SK-N-SH (cell line): ENCODE results near the gene PAPOLB. TPM values are rescaled to one million over a fixed set of nuclear protein-coding genes. Genes with fewer than 3 reads are reported as not detected.

Experiments
- CTCF ChIA-PET: fragments of 300-600, 350-600 bp; formaldehyde crosslinking; extraction: SDS; loops from one replicate; lab custom pipeline; 2021; lab: Yijun Ruan, JAX
- POLR2A ChIA-PET: fragments of 350-600 bp; sonication (Branson Sonifier 250); formaldehyde crosslinking; extraction: SDS; loops from one replicate; lab custom pipeline; 2020; ENCODE audit warnings: antibody characterized with exemption, inconsistent platforms; lab: Yijun Ruan, JAX
- DNase-seq: peaks from one replicate; pipeline ENCODE4 v3.0.0; 2012
- H2AFZ ChIP-seq: fragments of 200-600 bp; sonication (generic); 2 replicates; pipeline ENCODE4 v1.8.1; 2016; ENCODE audit warnings: antibody characterized with exemption, mild to moderate bottlenecking, low read depth
- H3F3A ChIP-seq: fragments of 200-600 bp; sonication (generic); replicated peaks from 2 replicates; pipeline ENCODE3; 2016; ENCODE audit warnings: antibody characterized with exemption, mild to moderate bottlenecking; ENCODE audit not compliant: insufficient read depth
- H3K27ac ChIP-seq, 2 experiments: fragments of 200-500 bp in 1 of 2; fragments of 200-600 bp in 1 of 2; sonication (Bioruptor generic) in 1 of 2; sonication (generic), shearing (Covaris generic) in 1 of 2; 2 replicates each; pipeline versions ENCODE4 v1.5.1 to v1.6.1; 2014 to 2016; ENCODE audit warnings: low read depth in 2 of 2, inconsistent platforms in 1 of 2, low read length in 1 of 2, mild to moderate bottlenecking in 1 of 2, mixed read lengths in 1 of 2
- H3K27me3 ChIP-seq: fragments of 200-600 bp; sonication (generic), shearing (Covaris generic); 2 replicates; pipeline ENCODE4 v1.6.1; 2016; ENCODE audit warnings: mixed run types; ENCODE audit not compliant: insufficient read depth
- H3K36me3 ChIP-seq, 2 experiments: fragments of 200-500 bp in 1 of 2; fragments of 200-600 bp in 1 of 2; sonication (Bioruptor generic) in 1 of 2; sonication (generic) in 1 of 2; replicated peaks in 1 of 2; 2 replicates each; pipeline versions ENCODE3 to v1.5.1; 2014 to 2016; ENCODE audit warnings: low read length in 1 of 2, mild to moderate bottlenecking in 1 of 2; ENCODE audit not compliant: insufficient read depth in 2 of 2, control insufficient read depth in 1 of 2
- H3K4me1 ChIP-seq, 2 experiments: fragments of 200-500 bp in 1 of 2; fragments of 200-600 bp in 1 of 2; sonication (Bioruptor generic) in 1 of 2; sonication (generic), shearing (Covaris generic) in 1 of 2; 2 replicates each; pipeline versions ENCODE4 v1.5.1 to v1.6.1; 2014 to 2016; ENCODE audit warnings: low read depth in 1 of 2, low read length in 1 of 2, mixed run types in 1 of 2; ENCODE audit not compliant: insufficient read depth in 2 of 2, control insufficient read depth in 1 of 2
- H3K4me2 ChIP-seq: fragments of 200-600 bp; sonication (generic), shearing (Covaris generic); 2 replicates; pipeline ENCODE4 v1.6.1; 2017; ENCODE audit warnings: mixed run types
- H3K4me3 ChIP-seq, 2 experiments: fragments of 200-500 bp in 1 of 2; fragments of 200-600 bp in 1 of 2; sonication (Bioruptor generic) in 1 of 2; sonication (generic), shearing (Covaris generic) in 1 of 2; 2 replicates each; pipeline versions ENCODE4 v1.5.1 to v1.8.1; 2014 to 2016; ENCODE audit warnings: low read depth in 2 of 2, inconsistent platforms in 1 of 2, low read length in 1 of 2, mild to moderate bottlenecking in 1 of 2, mixed read lengths in 1 of 2, moderate library complexity in 1 of 2
- H3K79me2 ChIP-seq: fragments of 200-600 bp; sonication (generic); 2 replicates; pipeline ENCODE4 v1.8.1; 2017; ENCODE audit warnings: mild to moderate bottlenecking; ENCODE audit not compliant: insufficient read depth
- H3K9ac ChIP-seq: fragments of 200-600 bp; sonication (generic); 2 replicates; pipeline ENCODE4 v1.6.1; 2017; ENCODE audit warnings: mixed run types
- H3K9me2 ChIP-seq: fragments of 200-600 bp; sonication (generic); 2 replicates; pipeline ENCODE4 v1.6.1; 2017; ENCODE audit warnings: mixed run types
- H3K9me3 ChIP-seq: fragments of 200-600 bp; sonication (generic); 2 replicates; pipeline ENCODE4 v1.6.1; 2017; ENCODE audit warnings: mixed run types, mild to moderate bottlenecking, moderate library complexity
- H4K20me1 ChIP-seq: fragments of 200-600 bp; sonication (generic); 2 replicates; pipeline ENCODE4 v1.6.1; 2017; ENCODE audit warnings: mild to moderate bottlenecking, mixed run types; ENCODE audit not compliant: insufficient read depth
- EP300 ChIP-seq, 2 experiments: IDR thresholded peaks; 2 replicates each; pipeline versions ENCODE4 v1.4.0 to v1.6.1; 2012; ENCODE audit warnings: borderline replicate concordance in 1 of 2, low read depth in 1 of 2, low read length in 1 of 2
- FOXJ3 ChIP-seq: sonication (generic); formaldehyde crosslinking; IDR thresholded peaks from 2 replicates; pipeline ENCODE4 v1.5.1; 2020; ENCODE audit warnings: mild to moderate bottlenecking, missing genetic modification reagents
- FOXM1 ChIP-seq: IDR thresholded peaks from 2 replicates; pipeline ENCODE4 v1.4.0; 2012; ENCODE audit warnings: low read depth, mild to moderate bottlenecking
- NFIC ChIP-seq: IDR thresholded peaks from 2 replicates; pipeline ENCODE4 v1.4.0; 2012; ENCODE audit warnings: borderline replicate concordance
- RXRA ChIP-seq: IDR thresholded peaks from 2 replicates; pipeline ENCODE4 v1.4.0; 2012; ENCODE audit warnings: low read depth, mild to moderate bottlenecking, borderline replicate concordance
- SIN3A ChIP-seq: IDR thresholded peaks from 2 replicates; pipeline ENCODE4 v1.6.1; 2012; ENCODE audit warnings: low read depth, mild to moderate bottlenecking, low read length, moderate library complexity, borderline replicate concordance
- WGBS: methylation state at CpG from one replicate; pipeline ENCODE4 v1.1.6; 2017; ENCODE audit warnings: low lambda C conversion rate; 5-methylcytosine and 5-hydroxymethylcytosine counted together
- polyA plus RNA-seq, 3 experiments: library from polyadenylated mRNA; depleted of rRNA; stranded (reverse); fragments of >200 nt; gene quantifications; 2 replicates each; pipeline ENCODE4 v1.2.3, GENCODE V29; 2012
- small RNA-seq, 7 experiments: library from RNA; depleted of rRNA; stranded (forward); fragments of <200 nt; gene quantifications; one replicate each; pipeline ENCODE3, GENCODE V24; 2012
- TF ChIP-seq, protein P1 (sequence below): fragments of 150-350 bp; IDR thresholded peaks from 2 replicates; pipeline ENCODE4 v1.6.1; 2016; ENCODE audit warnings: mild to moderate bottlenecking, low read depth, low read length

PAPOLB gene
- polyA plus RNA-seq, 1 of the 3 experiments (the other 2 are of a cell fraction), result not detected

DNA sequence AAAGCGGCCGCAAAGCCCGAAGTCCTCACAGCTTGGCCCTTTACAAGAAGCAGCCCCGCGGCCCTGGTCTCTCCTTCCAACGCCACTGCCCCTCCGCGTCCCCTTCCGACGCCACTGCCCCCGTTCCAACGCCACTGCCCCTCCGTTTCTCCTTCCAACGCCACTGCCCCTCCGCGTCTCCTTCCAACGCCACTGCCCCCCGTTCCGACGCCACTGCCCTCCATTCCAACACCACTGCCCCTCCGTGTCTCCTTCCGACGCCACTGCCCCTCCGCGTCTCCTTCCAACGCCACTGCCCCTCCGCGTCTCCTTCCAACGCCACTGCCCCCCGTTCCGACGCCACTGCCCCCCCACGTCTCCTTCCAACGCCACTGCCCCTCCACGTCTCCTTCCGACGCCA lies 53.3 kb downstream of the PAPOLB start:
- CTCF ChIA-PET, result interaction anchor here (1.0 to 2.5 kb wide), 3 partner anchors 10 to 22 kb away, joined by 4 to 19 read pairs (median 6); no protein-coding TSS in a partner anchor
- Histone ChIP-seq H3K36me3 (no peaks in the 10 kb centered on the region), H4K20me1 (no peaks in the 10 kb centered on the region), H3K9me3 (no peaks in the 10 kb centered on the region), H3K9me2 (no peaks in the 10 kb centered on the region), H3K9ac (no peak overlapping the region), H3K27me3 (no peaks in the 10 kb centered on the region), H3K4me3 (no peak overlapping the region), H2AFZ (no peak overlapping the region), H3F3A (peaks cover 3% of the 10 kb centered on the region), H3K27ac (no peak overlapping the region), H3K4me1 (no peaks in the 10 kb centered on the region), H3K4me2 (no peak overlapping the region), H3K79me2 (no peaks in the 10 kb centered on the region)
- POLR2A ChIA-PET, result no interaction called here
- TF ChIP-seq FOXM1 (no peak), RXRA (no peak), FOXJ3 (no peak)
- TF ChIP-seq, protein P1, sequence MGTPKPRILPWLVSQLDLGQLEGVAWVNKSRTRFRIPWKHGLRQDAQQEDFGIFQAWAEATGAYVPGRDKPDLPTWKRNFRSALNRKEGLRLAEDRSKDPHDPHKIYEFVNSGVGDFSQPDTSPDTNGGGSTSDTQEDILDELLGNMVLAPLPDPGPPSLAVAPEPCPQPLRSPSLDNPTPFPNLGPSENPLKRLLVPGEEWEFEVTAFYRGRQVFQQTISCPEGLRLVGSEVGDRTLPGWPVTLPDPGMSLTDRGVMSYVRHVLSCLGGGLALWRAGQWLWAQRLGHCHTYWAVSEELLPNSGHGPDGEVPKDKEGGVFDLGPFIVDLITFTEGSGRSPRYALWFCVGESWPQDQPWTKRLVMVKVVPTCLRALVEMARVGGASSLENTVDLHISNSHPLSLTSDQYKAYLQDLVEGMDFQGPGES, result no peak
- no peak for DNase-seq
- 95% methylated on average over 37 of the region's 37 CpGs for WGBS

GRCh38 chr7:4808026-4808425 lies 53.8 kb downstream of the PAPOLB start:
- WGBS, result 85% methylated on average over 5 of the region's 5 CpGs
- CTCF ChIA-PET, result interaction anchor here (1.0 to 2.5 kb wide), 3 partner anchors 10 to 22 kb away, joined by 4 to 19 read pairs (median 6); no protein-coding TSS in a partner anchor
- TF ChIP-seq EP300 (IDR thresholded peaks at IDR 0.05; ENCODE audit: borderline replicate concordance in 1 of 2, low read depth in 1 of 2, low read length in 1 of 2), result no peak
- no peak for TF ChIP-seq SIN3A
- TF ChIP-seq NFIC, result no peak

More at GRCh38 chr7:4808026-4808425, 53.8 kb downstream of the PAPOLB start:
- H3K9ac ChIP-seq, result no peak overlapping the region
- H3K79me2 ChIP-seq, result no peaks in the 10 kb centered on the region
- no peak overlapping the region for H2AFZ ChIP-seq
- POLR2A ChIA-PET, result no interaction called here
- H4K20me1 ChIP-seq, result no peaks in the 10 kb centered on the region
- no peaks in the 10 kb centered on the region for H3K4me1 ChIP-seq
- H3K4me3 ChIP-seq, result no peak overlapping the region
- no peak overlapping the region for H3K27ac ChIP-seq
- no peaks in the 10 kb centered on the region for H3K36me3 ChIP-seq
- DNase-seq, result no peak
- H3K4me2 ChIP-seq, result no peak overlapping the region
- no peaks in the 10 kb centered on the region for H3K9me3 ChIP-seq
- no peaks in the 10 kb centered on the region for H3K27me3 ChIP-seq
- H3F3A ChIP-seq, result peaks cover 3% of the 10 kb centered on the region
- no peaks in the 10 kb centered on the region for H3K9me2 ChIP-seq

Small RNAs within 50 kb of the gene (small RNA-seq; reads per million reads assigned to genes)
- 0 reads per million in 7 experiments for gene RF00019

Other genes starting within 250 kb of the PAPOLB start
- 3.0 and 4.7 TPM in 2 replicates for gene FOXK1, start 179.7 kb downstream of the PAPOLB start, polyA plus RNA-seq (2012; rRNA removed)
- gene AP5Z1, start 86.4 kb downstream of the PAPOLB start, polyA plus RNA-seq (2012; rRNA removed), result 29.5 and 36.7 TPM in 2 replicates
- gene RADIL, start 21.7 kb upstream of the PAPOLB start, polyA plus RNA-seq (2012; rRNA removed), result 3.5 and 4.3 TPM in 2 replicates
- not detected in 2 replicates for gene MMD2, start 97.2 kb upstream of the PAPOLB start, polyA plus RNA-seq (2012; rRNA removed)
- gene RBAK, start 183.8 kb upstream of the PAPOLB start, polyA plus RNA-seq (2012; rRNA removed), result 2.5 and 3.7 TPM in 2 replicates